Lung microvascular endothelial cell (primary cell): ENCODE results near the gene ID2. TPM values are rescaled to one million over a fixed set of nuclear protein-coding genes. Genes with fewer than 3 reads are reported as not detected.

Experiments
- DNase-seq, 2 donors: peaks; one replicate each; pipeline versions ENCODE4 v3.0.0 to v3.0.0-alpha.2; 2010; ENCODE audit warnings: low read depth in 2 of 2
- total RNA-seq: library from RNA; depleted of rRNA; stranded (reverse); fragments of >200 nt; gene quantifications from 2 replicates; pipeline ENCODE4 v1.2.1, GENCODE V29; 2014

The ID2 gene
- total RNA-seq, 1 donor from 2014 or later = 141 TPM

DNA sequence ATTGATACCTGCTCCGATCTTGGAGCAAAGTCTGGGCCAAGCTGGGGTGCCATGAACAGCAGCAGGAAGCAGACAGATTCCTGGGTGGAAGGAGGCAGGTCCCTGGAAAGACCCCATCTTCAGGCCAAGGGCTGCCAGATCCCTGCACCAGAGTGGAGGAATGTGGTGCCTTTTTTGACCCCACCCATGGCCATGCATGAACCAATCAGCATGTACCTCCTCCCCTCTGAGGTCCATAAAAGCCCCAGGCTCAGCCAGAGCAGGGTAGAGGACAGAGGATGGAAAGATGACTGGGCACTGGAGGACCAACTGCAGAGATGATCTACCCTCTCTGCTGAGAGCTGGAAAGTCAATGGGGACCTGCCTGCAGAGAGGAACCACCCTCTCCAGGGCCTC, 34.4 kb upstream of the ID2 start:
- DNase-seq = no peak

DNA sequence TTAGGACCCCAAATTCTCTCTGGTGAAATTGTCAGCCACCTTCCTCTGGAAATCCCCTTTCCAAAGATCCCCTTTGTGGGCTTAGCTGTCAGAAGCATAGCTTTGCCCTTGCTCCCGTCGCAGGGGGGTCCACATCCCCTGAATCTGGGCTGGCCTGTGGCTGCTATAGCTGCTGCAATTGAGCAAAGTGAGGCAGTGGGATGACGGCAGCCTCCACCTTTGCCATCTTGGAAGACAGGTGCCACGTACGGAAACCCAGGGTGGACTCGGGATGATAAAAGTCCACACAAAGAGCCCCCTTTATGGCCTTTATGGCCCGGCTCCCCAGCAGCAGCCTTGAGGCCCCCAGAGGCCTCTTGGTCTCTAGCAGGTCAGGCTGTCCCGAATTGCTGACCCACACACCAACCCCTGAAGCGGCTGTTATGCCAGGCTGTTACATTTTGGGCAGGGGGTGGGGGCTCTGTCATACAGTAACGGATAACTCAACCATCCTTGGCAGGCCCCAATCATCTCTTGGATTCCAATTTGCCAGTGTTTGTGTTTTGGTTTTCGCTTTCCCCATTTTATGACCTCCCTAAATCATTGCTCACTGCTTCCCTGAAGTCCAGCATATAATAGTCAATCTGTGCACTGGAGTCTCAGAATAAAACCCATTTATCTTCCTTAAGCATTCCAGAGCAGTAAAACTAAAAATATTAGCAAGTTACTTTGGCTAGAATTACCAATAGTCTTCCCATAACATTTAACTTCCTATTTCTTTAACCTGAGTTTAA, 33.2 kb upstream of the ID2 start:
- no peak for DNase-seq

DNA sequence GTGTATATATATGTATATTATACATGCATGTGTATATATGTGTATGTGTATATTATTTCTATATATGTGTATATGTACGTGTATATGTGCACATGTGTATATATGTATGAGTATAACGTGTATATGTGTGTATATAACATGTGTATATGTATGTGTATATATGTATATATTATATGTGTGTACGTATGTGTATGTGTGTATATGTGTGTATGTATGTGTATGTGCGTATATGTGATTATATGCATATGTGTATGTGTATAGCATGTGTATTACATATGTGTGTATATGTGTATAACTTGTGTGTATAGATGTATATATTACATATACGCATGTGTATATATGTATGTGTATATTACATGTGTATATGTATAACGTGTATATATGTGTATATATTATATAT, 32.1 kb upstream of the ID2 start:
- no peak for DNase-seq

DNA sequence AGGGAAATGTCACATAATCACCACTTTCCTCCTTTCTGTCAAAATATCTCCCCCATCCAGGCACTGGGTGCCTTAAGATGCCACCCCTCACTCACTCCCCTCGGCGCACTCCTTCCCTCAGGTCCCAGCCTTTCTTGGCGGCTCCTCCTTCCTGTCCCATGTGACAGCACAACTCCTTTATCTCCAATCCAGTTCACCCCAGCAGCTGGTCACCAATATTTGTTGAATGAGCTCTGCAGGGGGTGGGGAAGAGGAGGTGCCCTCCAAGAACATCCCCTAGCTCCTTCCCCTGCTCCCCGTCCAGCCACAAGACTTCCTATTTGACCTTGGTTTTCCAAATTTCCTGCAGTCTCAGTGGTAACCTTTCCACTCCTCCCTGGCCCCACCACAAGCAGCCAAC, 31.6 kb upstream of the ID2 start:
- no peak for DNase-seq

DNA sequence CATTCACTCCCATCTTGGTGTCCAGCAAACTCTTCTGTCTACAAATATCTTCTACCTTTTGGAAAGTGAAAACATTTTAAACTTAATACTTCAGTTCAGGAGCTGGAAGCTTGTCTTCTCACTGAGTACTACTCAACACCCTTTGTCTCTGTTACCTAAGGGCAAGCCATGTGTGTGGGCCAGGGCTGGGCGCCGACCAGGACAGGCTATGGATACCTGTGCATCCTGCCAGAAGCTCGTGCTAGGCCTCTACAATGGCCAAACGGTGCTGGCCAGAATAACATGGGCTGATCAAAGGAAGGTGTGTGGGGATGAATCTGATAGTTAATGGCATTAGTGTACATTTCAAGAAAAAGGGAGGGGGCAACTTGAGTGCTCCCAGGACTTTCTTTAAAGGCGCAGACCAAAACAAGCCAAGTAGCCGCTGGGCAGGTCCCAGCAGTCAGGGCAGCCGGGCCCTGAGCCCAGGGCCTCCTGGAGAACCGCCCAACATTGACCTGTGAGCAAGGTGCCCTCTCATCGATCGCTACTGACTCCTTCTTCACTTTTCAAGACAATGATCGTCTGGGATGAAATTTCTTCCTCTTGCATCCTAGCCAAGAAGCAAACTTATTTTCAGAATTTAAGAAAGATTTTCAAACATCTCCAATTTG, 29.0 kb upstream of the ID2 start:
- DNase-seq = no peak

DNA sequence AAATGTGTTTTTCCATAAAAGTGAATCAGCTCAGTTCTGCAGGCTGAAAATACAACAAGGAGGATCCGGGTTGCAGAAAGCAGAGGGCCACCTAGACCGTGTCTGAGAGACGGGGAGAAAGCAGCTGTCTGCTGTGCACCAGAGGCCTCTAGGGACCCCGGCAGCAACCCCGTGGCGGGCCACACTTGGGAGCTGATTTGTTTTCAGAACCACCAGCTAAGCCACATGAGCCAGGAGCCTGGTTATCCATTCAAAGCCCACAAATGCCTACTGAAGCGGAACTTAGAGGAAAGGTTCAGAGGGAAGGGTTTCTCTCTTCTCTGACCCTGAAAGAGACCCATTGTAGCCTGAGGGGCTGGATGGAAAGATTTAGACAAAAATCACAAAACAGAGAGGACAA, 28.4 kb upstream of the ID2 start:
- DNase-seq = no peak

DNA sequence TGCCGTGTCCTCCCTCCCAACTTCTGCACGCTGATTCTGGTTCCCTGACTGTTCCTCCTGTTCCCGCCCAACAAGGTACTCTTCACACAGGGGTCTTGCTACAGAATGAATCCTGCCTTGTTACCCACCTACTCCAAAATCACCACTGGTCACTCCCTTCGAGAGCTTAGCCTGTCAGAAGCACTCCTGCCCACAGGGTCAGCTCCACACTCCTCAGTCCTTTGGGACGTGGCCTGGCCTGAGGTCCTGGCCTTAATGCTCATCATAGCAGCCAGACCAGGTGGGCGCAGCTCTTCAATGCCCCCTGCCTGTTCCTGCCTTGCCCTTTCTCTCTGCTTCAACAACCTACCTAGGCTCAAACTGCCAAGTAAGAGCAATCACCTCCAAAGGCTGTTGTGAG, 27.8 kb upstream of the ID2 start:
- DNase-seq = no peak

DNA sequence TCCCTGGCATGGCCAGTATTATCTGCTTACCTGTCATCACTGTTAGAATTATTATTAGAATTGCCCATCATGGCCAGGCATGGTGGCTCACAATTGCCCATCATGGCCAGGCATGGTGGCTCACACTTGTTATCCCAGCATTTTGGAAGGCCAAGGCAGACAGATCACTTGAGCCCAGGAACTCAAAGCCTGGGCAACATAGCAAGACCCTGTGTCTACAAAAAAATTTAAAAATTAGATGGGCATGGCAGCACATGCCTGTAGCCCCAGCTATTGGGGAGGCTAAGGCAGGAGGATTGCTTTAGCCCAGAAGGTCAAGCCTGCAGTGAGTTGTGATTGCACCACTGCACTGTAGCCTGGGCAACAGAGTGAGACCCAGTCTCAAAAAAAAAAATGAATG, 27.4 kb upstream of the ID2 start:
- no peak for DNase-seq

DNA sequence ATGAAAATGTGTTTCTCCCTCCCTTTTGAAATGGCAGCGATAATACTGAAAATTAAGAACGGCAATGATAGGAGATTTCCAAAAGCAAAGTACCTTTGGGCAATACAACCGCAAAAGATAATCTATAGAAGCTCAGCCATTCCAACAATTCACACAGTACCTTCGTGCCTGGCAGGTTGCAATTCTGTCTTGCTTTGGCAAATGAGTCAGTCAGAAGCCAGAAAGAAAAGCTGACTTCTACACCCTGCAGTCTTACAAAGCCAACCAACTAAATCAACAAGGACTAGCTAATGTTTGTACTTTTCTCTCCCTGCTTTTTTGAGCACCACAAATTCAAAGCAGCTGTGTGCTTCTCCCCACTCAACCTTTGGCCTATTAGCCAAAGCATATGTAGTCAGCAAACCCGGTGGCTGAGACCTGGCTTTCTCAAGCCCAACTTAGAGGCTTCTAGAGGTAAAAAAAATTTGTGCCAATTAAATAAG, 25.7 kb upstream of the ID2 start:
- DNase-seq = no peak

DNA sequence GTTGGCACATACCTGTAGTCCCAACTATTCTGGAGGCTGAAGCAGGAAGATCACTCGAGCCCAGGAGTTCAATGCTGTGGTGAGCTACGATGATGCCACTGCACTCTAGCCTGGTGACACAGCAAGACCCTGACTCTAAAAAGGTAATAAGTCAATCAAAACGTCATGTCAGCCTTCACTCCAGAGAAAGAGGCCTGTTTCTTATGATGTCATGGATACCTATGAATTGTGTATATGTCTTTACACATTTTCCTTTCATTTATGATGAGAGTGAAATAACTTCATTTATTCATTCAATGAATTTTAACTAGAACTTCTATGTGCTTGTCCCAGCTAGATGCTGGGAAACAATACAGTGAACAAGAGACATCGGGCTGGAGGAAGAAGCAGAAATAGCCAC, 25.0 kb upstream of the ID2 start:
- DNase-seq = no peak

DNA sequence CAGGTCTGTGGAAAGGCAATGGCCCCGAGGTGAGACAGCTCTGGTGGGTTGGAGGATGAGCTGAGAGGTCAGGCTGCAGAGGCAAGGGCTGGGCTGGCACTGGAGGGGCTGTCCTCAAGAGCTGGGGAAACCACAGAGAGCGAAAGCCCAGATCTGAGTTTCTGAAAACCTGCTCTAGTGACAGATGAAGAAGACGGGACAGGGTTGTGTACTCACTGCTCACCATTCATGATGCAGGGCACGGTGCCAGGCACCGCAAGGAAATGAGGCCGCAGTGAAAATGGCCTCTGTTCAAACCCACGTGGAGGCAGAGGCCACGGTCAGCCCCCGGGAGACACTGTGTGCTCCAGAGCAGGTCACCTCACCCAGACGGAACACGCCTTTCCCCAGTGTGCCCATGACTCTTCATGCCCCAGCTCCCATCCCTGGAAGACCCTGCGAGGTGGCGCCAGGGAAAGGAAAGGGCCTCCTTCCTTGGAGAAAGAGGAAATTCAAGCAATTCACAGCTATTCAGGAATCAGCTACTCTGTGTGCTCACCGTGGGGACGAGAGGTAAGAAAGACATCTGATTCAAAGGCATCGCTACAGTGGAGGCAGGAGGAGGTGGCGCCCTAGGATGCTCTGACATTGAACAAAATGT, 24.3 kb upstream of the ID2 start:
- DNase-seq = no peak

DNA sequence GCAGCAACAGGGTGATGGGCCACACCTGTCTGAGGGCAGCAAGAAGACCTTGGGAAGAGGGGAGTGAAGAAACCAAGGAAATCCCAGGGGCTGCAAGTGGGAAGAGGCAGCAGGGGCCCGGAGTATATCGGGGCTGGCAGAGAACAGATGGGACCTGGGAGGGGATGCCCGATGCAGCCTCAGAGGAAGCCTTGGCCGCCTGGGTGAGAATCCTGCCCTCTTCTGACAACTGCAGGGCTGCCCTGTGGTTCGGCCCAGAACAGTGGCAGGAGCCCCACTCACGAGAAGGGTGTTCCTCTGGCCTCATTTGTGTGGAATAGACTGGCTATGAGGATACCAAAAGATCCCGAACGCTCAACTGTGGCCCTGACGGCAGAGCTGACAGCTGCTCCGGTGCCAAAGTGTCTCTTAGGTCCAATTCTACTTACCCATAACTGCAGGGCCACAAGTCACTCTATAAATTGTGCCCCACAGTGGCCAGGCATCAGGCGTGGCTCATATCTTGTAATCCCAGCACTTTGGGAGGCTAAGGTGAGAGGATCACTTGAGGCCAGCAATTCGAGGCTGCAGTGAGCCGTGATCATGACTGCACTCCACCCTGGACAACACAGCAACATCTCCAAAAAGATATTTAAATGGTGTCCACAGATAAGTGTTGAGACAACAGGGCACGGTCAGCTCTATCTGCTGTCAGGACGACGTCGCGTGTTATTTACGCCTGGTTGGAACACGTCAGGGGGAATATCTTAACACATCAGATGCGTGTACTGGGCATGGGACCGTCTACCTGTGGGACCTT, 23.6 kb upstream of the ID2 start:
- no peak for DNase-seq

DNA sequence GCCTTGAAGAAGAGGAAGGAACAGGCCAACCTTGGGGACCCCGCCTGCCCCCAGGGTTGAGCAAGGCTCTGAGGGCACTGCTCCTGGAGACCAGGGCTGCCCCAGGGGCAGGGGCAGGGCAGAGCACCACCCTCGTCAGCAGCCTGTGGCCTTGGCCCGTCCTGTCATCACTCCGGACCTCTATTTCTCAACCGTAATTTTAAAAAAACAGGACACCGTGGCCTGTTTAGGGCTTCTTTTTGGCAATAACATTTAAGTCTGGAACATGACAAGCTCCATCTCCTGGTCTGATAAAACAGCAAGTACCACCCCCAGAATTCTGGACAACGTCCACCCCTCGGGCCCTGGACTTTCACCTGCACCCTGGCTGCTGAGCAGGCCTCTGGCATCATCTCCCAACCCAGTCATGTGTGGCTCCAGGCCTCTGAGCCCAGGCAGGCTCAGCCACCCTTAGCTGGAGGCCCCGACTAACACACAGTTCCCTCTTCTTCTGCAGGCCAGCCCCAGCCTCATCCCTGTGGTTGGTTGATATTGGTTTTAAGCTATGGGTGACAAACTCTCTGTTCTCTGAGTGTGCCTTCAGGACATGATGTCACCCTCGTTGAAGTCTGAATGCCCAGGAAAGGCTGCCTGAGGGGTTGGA, 22.6 kb upstream of the ID2 start:
- DNase-seq = no peak

DNA sequence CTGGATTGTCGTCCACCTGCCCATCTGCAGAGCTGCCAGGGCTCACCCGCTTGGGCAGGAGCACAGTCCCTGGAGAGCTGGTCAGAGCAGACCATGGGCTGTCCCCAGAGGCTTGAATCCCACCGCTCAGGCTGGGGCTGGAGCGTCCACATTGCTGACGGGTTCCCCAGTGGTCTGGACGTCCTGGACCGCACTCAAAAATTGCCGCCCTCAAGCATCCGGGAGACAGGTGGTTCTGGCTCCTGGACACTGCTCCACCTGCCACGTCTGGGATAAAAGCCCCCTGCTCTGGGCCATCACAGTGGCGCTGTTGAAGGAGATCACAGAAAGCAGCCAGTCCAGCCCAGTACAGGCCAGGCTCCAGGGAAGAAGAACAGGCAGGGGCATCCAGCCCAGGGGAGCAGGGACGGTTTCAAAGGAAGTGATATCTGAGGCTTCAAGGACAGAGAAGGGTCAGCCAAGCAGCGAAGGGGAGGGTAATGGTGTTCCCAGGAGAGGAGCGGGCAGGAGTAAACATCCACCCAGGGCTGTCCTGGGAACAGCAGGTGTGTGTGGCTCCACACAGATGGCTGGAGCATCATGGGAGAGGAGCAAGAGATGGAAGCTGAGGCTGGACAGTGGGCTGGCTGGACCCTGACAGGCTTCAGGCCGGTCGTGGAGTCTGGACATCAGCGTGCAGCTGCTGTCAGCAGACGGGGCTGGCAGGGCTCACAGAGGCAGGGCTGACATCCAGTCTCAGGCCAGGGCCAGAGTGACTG, 21.9 kb upstream of the ID2 start:
- no peak for DNase-seq

DNA sequence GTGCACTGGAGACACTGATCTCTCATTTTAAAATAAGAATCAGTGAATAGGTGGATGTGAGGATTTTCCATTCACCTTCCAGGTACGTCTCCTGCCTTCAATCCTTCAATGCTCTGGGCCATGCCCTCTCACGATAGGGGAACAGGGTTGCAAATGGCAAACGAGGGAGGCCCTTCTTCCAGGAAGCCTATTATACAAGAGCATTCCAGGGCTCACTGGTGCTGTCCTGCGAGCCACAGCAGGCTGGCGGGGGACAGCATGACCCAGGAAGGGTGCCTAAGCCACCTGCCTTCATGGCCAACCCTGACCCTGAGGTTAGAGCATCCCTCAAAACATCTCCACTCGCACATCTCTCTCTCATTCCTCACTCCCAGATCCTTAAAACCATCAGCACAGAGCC, 20.6 kb upstream of the ID2 start:
- no peak for DNase-seq

DNA sequence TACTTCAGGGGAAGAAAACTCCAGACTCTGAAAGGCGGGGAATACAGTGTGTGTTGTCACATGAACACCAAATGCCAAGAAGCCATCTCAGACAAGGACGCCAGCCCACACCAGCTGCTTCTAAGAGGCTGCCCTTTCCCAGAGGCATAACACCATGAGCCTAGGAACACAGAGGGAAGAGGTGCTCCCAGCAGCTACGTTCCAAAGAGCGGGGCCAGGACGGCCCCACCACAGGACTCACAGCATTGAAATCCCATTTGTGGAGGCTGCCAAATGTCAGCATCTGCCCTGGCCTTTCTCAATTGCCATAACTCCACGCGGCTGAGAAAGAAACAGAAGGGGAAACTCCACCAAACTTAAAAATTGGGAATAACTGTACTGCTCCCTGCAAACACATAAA, 20.1 kb upstream of the ID2 start:
- no peak for DNase-seq

DNA sequence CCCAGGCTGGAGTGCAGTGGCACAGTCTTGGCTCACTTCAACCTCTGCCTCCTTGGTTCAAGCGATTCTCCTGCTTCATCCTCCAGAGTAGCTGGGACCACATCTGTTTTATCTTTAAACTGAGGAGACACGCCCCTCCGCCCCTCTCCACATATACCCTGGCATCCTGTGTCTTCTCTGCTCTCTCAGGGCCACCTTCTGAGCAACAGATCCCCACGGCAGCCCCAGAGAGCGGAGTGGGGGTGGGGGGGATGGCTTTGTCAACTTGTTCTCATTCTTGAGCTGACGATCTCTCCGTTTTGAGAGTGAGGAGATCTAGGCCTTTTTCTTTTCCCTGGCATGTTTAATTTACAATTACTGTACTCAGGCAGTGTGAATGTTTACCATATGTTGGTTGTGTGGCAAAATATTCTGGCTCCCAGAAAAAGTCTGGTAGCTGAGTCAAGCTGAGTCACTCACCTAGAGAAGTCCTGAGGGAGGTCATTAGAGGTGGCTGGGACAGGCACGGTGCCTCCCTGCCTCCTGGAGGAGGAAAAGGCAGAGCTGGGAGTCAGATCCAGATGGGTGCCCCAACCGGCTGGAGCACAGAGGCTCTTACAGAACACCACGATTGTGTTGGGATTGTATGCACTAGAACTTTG, 19.5 kb upstream of the ID2 start:
- peak in 1 of 2 donors; percentile 7 for DNase-seq

DNA sequence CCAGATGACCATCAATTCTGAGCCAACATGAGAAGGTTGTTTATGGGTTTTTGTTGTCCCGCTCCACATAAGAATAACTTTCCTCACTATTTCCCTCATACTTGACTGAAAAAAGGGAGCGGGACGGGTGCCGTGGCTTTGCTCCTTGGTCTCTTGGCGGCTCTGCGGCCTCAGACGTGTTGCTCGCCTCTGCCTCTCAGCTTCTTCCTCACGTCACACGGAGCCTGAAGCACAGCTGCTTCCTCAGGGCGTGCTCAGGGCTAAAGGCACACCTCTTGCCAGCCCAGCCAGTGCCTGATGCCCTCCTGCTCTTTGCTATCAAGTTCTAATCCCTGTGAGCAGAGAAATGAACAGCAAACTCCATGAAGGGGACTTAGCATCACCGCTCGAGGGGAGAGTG, 17.9 kb upstream of the ID2 start:
- no peak for DNase-seq

DNA sequence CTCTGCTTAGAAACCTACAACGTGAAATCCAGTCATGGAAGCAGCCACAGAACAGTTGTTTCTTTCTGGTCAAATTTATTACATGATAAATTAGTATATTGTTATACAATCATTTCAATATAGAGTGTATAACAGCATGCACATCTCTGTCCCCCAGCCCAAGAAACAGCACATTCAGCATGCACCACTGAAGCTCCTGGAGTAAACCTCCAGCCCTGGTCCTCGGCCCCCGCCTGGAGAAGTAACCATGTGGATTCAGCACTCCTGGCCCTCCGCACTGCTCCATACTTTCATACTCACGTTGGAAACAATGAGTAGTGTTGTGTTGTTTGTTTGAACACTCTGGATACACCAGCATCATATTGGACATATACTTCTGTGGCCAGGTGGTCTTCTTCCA, 15.3 kb upstream of the ID2 start:
- DNase-seq = no peak

DNA sequence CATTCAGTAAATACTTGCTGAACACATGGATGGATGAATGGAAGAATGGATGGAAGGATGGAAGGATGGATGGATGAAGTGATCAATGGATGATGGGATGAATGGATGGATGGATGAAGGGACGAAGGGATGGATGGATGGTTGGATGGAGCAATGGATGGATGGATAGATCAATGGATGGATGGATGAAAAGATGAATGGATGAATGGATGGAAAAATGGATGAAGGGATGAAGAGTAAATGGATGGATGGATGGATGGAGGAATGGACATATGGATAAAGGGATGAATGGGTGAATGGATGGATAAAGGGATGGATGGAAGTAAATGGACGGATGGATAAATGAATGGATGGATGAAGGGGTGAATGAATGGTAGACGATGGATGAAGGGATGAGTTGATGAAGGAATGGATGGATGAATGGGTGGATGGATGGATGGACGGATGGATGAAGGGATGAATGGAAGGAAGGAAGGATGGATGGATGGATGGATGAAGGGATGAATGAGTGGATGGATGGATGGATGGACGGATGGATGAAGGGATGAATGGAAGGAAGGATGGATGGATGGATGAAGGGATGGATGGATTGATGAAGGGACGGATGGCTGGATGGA, 13.9 kb upstream of the ID2 start:
- DNase-seq = no peak
